Breast epithelium (tissue), 3 donors: Measurements from ENCODE around the gene CMTM6.
A peak's percentile ranks its signal among the peaks of the same experiment; 100 is the strongest.

Experiments
- POLR2A ChIP-seq: fragments of 450-650 bp; IDR thresholded peaks from one replicate; pipeline ENCODE4 v1.6.1; 2016; ENCODE audit warnings: antibody characterized with exemption, mild to moderate bottlenecking, moderate library complexity
- POLR2AphosphoS5 ChIP-seq, 3 donors: sonication (generic); formaldehyde crosslinking; IDR thresholded peaks; one replicate each; pipeline ENCODE4 v1.6.1; 2017; ENCODE audit warnings: antibody characterized with exemption in 3 of 3
- TF ChIP-seq, protein P1 (sequence below), 3 donors: fragments of 450-650 bp; IDR thresholded peaks; one replicate each; pipeline ENCODE4 v1.5.1; 2016 to 2017; ENCODE audit warnings: antibody characterized with exemption in 3 of 3, mild to moderate bottlenecking in 3 of 3, moderate library complexity in 3 of 3

DNA sequence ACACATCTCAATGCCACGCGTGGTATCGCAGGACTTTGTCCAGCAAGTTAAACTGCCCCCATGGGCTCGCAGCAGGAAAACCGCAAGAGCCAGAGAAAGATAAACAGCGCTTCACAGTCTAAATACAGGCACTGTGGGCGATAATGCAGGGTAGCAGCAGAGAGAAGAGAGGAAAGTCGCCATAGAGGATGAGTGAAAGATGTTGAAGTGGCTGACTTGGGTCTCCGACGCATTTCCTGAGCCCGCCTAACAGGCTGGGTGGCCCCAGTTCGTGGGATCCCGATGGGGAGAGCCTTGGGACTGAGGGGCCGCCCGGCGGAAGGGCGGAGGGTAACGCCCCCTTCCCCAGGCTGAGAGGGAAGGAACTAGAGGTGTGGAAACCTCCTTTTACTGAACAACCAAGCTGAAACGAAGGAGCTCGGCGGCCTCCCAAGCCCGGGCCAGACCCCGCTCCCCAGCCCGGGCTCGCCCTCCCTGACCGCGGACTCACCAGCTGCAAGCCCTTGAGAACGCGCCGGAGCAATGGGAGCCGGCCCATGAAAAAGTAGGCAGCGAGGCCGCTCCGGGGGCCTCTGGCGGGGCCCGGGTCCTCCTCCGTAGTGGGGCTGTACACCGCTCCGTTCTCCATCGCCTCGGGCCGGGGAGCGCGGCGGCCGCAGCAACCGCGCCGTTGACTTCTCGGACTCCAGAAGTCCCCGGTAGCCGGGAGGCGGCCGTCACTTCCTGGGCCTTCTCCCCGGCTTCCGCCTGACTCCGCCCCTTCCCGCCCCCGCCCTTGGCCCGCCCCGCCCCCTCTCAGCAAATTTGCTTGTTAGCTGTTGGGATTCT, at the start of gene CMTM6:
- TF ChIP-seq, protein P1, sequence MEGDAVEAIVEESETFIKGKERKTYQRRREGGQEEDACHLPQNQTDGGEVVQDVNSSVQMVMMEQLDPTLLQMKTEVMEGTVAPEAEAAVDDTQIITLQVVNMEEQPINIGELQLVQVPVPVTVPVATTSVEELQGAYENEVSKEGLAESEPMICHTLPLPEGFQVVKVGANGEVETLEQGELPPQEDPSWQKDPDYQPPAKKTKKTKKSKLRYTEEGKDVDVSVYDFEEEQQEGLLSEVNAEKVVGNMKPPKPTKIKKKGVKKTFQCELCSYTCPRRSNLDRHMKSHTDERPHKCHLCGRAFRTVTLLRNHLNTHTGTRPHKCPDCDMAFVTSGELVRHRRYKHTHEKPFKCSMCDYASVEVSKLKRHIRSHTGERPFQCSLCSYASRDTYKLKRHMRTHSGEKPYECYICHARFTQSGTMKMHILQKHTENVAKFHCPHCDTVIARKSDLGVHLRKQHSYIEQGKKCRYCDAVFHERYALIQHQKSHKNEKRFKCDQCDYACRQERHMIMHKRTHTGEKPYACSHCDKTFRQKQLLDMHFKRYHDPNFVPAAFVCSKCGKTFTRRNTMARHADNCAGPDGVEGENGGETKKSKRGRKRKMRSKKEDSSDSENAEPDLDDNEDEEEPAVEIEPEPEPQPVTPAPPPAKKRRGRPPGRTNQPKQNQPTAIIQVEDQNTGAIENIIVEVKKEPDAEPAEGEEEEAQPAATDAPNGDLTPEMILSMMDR (IDR thresholded peaks at IDR 0.05), result no peak
- TF ChIP-seq POLR2AphosphoS5 (IDR thresholded peaks at IDR 0.05) (peak in 2 of 3 donors; percentile 30 to 57), POLR2A (no peak)
